ENCODE data around the gene FCN3. TPM values are rescaled to one million over a fixed set of nuclear protein-coding genes. Genes with fewer than 3 reads are reported as not detected.

FCN3 gene
- total and polyA plus RNA-seq, 2 donors (not counting 3 experiments of a cell fraction or from before 2014, with no cell fraction given): 0.15 TPM; not detected in 1

GRCh38 chr1:27339213-27339612, 35.4 kb downstream of the FCN3 start:
- TF ChIP-seq FOS (IDR thresholded peaks at IDR 0.05; ENCODE audit: borderline replicate concordance, insufficient read depth, low read length): no peak
- no peak for TF ChIP-seq JUN (IDR thresholded peaks at IDR 0.05; ENCODE audit: borderline replicate concordance, insufficient read depth, insufficient read length, low read depth)
- no peak for TF ChIP-seq MAX (IDR thresholded peaks at IDR 0.05; ENCODE audit: insufficient read depth, insufficient read length)
- TF ChIP-seq POLR2A (IDR thresholded peaks at IDR 0.05; ENCODE audit: low read depth, low read length): no peak
- TF ChIP-seq MYC (IDR thresholded peaks at IDR 0.05; ENCODE audit: low read depth, low read length): no peak
- TF ChIP-seq GATA2 (IDR thresholded peaks at IDR 0.05; ENCODE audit: insufficient read depth, insufficient read length, low read depth, low read length): no peak
- TF ChIP-seq POLR2AphosphoS5 (IDR thresholded peaks at IDR 0.05; ENCODE audit: insufficient read depth, low read depth, low read length): no peak
- no peak for TF ChIP-seq EZH2 (IDR thresholded peaks at IDR 0.05; ENCODE audit: borderline replicate concordance, low read depth, low read length, severe bottlenecking)
- TF ChIP-seq CTCF (IDR thresholded peaks at IDR 0.05; ENCODE audit: extremely low read depth in 1 of 2, insufficient read depth in 1 of 2, low read depth in 1 of 2, low read length in 2 of 2): no peak
- FAIRE-seq (no peak), DNase-seq (ENCODE audit: low read depth, low spot score) (no peak)
- dilution Hi-C loops (cut with MboI; ENCODE audit: extremely low pct_ligation_motif_present, low sequenced_read_pairs): no loop called here
- Histone ChIP-seq H3K27ac (ENCODE audit: insufficient read depth, low read depth, low read length) (no peak overlapping the region), H3K9ac (replicated peaks; ENCODE audit: extremely low read depth, insufficient read depth, low read length) (no peak overlapping the region), H3K4me3 (replicated peaks in 1 of 3; ENCODE audit: insufficient read depth in 1 of 3, low read depth in 1 of 3, low read length in 3 of 3) (no peak overlapping the region), H4K20me1 (replicated peaks; ENCODE audit: control insufficient read depth, extremely low read depth, insufficient read depth, low read length) (no peaks in the 10 kb centered on the region), H3K79me2 (ENCODE audit: control insufficient read depth, insufficient read depth, low read length) (no peaks in the 10 kb centered on the region), H3K36me3 (ENCODE audit: control insufficient read depth in 2 of 2, extremely low read depth in 1 of 2, insufficient read depth in 2 of 2, low read length in 2 of 2) (peaks cover 2 to 23% of the 10 kb centered on the region in 2 experiments), H3K9me3 (replicated peaks; ENCODE audit: control insufficient read depth, insufficient read depth, low read length) (no peaks in the 10 kb centered on the region), H2AFZ (ENCODE audit: low read depth, low read length) (no peak overlapping the region), H3K9me1 (replicated peaks; ENCODE audit: control insufficient read depth, extremely low read depth, insufficient read depth, low read length) (no peaks in the 10 kb centered on the region), H3K27me3 (ENCODE audit: control insufficient read depth in 2 of 2, insufficient read depth in 2 of 2, low read length in 2 of 2) (no peaks in the 10 kb centered on the region), H3K4me2 (ENCODE audit: insufficient read depth, low read length) (no peak overlapping the region), H3K4me1 (ENCODE audit: control insufficient read depth, extremely low read depth, insufficient read depth, low read length) (no peaks in the 10 kb centered on the region)
- intact Hi-C loops (cut with micrococcal nuclease): no loop called here
- BruUV-seq (replicated peaks): no TSS peak
- ChIA-PET POLR2A (no interaction called here), CTCF (interaction anchor here (1.5 to 1.6 kb wide), 2 partner anchors 12 to 56 kb away, joined by 3 read pairs; no protein-coding TSS in a partner anchor)
